OCI-LY1 (cell line): ENCODE data around the gene TCIRG1.

Experiments used
- H2AFZ ChIP-seq: fragments of 200-600 bp; sonication (generic), shearing (Covaris generic); 2 replicates; pipeline ENCODE4 v1.6.0; 2014; ENCODE audit warnings: antibody characterized with exemption, mild to moderate bottlenecking, low read length
- H3F3A ChIP-seq: fragments of 200-600 bp; sonication (generic), shearing (Covaris generic); 2 replicates; pipeline ENCODE4 v1.6.0; 2014; ENCODE audit warnings: mild to moderate bottlenecking, antibody characterized with exemption, low read length, moderate library complexity; ENCODE audit not compliant: insufficient read depth
- H3K27ac ChIP-seq: fragments of 200-600 bp; sonication (generic); 2 replicates; pipeline ENCODE4 v1.5.1; 2014; ENCODE audit warnings: low read length, mixed run types, mild to moderate bottlenecking, low read depth; ENCODE audit not compliant: poor library complexity, severe bottlenecking
- H3K27me3 ChIP-seq: fragments of 200-600 bp; sonication (generic); 2 replicates; pipeline ENCODE4 v1.6.0; 2014; ENCODE audit warnings: antibody characterized with exemption, mild to moderate bottlenecking, low read length, moderate library complexity; ENCODE audit not compliant: insufficient read depth
- H3K36me3 ChIP-seq: fragments of 200-600 bp; sonication (generic); 2 replicates; pipeline ENCODE4 v1.6.1; 2014; ENCODE audit warnings: mild to moderate bottlenecking, antibody characterized with exemption, low read length, moderate library complexity, mixed read lengths; ENCODE audit not compliant: insufficient read depth
- H3K4me1 ChIP-seq: fragments of 200-600 bp; sonication (generic); 2 replicates; pipeline ENCODE4 v1.5.1; 2014; ENCODE audit warnings: mild to moderate bottlenecking, low read length, moderate library complexity; ENCODE audit not compliant: insufficient read depth, severe bottlenecking
- H3K4me2 ChIP-seq: fragments of 200-600 bp; sonication (generic), shearing (Covaris generic); 2 replicates; pipeline ENCODE4 v1.6.1; 2014; ENCODE audit warnings: low read length
- H3K4me3 ChIP-seq: fragments of 200-600 bp; sonication (generic); 2 replicates; pipeline ENCODE4 v1.5.1; 2014; ENCODE audit warnings: low read length, low read depth, mild to moderate bottlenecking, mixed read lengths; ENCODE audit not compliant: poor library complexity, severe bottlenecking
- H3K79me2 ChIP-seq: fragments of 200-600 bp; shearing (Covaris generic); 2 replicates; pipeline ENCODE4 v1.6.1; 2016; ENCODE audit warnings: mixed run types, low read length, mixed read lengths; ENCODE audit not compliant: insufficient read depth
- H3K9ac ChIP-seq: fragments of 200-600 bp; sonication (generic), shearing (Covaris generic); 2 replicates; pipeline ENCODE4 v1.6.1; 2014; ENCODE audit warnings: mild to moderate bottlenecking, low read length, mixed read lengths
- H3K9me2 ChIP-seq: fragments of 200-600 bp; sonication (generic), shearing (Covaris generic); 2 replicates; pipeline ENCODE4 v1.6.1; 2014; ENCODE audit warnings: low read depth, mild to moderate bottlenecking, low read length, mixed read lengths
- H3K9me3 ChIP-seq: fragments of 200-600 bp; shearing (Covaris generic); 2 replicates; pipeline ENCODE4 v1.6.1; 2014; ENCODE audit warnings: low read length, mixed read lengths
- H4K20me1 ChIP-seq: fragments of 200-600 bp; sonication (generic), shearing (Covaris generic); 2 replicates; pipeline ENCODE4 v1.6.0; 2016; ENCODE audit warnings: mild to moderate bottlenecking, low read length; ENCODE audit not compliant: insufficient read depth
- EZH2 ChIP-seq: fragments of 200-600 bp; sonication (generic), shearing (Covaris generic); IDR thresholded peaks from 2 replicates; pipeline ENCODE4 v1.8.0; 2017; ENCODE audit warnings: borderline replicate concordance, mixed run types, mild to moderate bottlenecking, antibody characterized with exemption, low read length, moderate library complexity, mixed read lengths
- TF ChIP-seq, protein P1 (sequence below): fragments of 200-600 bp; sonication (generic), shearing (Covaris generic); IDR thresholded peaks from 2 replicates; pipeline ENCODE4 v1.5.1; 2017; ENCODE audit warnings: mild to moderate bottlenecking, antibody characterized with exemption, low read length, moderate library complexity, mixed read lengths

TCIRG1 gene

DNA sequence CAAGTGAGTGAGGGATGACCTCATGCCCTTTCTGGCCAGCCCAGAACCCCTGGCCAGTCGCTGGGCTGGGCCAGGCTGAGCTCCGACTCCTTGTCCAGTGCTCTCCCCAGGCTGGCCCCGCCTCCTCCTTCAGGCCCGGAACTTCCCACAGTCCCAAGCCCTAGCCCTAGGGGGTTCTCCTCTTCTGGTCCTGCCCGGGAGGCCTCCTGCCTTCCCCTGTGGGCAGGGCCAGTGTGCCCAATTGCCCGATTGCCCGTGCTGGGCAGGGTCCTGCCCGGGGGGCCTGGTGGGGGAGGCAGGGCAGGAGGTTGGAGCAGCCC is 4.2 kb downstream of the TCIRG1 start:
- H4K20me1 ChIP-seq: no peaks in the 10 kb centered on the region
- no peaks in the 10 kb centered on the region for H3F3A ChIP-seq
- no peaks in the 10 kb centered on the region for H3K9me3 ChIP-seq
- no peaks in the 10 kb centered on the region for H3K27me3 ChIP-seq
- no peak overlapping the region for H3K4me3 ChIP-seq
- H2AFZ ChIP-seq: no peak overlapping the region
- peaks cover 43% of the 10 kb centered on the region for H3K36me3 ChIP-seq
- no peak overlapping the region for H3K9ac ChIP-seq
- H3K4me2 ChIP-seq: no peak overlapping the region; the same call in 1 of the 2 replicates
- no peak overlapping the region for H3K27ac ChIP-seq
- H3K4me1 ChIP-seq: peaks cover 47% of the 10 kb centered on the region
- H3K9me2 ChIP-seq: no peaks in the 10 kb centered on the region
- H3K79me2 ChIP-seq: no peaks in the 10 kb centered on the region
- TF ChIP-seq, protein P1, sequence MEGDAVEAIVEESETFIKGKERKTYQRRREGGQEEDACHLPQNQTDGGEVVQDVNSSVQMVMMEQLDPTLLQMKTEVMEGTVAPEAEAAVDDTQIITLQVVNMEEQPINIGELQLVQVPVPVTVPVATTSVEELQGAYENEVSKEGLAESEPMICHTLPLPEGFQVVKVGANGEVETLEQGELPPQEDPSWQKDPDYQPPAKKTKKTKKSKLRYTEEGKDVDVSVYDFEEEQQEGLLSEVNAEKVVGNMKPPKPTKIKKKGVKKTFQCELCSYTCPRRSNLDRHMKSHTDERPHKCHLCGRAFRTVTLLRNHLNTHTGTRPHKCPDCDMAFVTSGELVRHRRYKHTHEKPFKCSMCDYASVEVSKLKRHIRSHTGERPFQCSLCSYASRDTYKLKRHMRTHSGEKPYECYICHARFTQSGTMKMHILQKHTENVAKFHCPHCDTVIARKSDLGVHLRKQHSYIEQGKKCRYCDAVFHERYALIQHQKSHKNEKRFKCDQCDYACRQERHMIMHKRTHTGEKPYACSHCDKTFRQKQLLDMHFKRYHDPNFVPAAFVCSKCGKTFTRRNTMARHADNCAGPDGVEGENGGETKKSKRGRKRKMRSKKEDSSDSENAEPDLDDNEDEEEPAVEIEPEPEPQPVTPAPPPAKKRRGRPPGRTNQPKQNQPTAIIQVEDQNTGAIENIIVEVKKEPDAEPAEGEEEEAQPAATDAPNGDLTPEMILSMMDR: no peak
- no peak for TF ChIP-seq EZH2

DNA sequence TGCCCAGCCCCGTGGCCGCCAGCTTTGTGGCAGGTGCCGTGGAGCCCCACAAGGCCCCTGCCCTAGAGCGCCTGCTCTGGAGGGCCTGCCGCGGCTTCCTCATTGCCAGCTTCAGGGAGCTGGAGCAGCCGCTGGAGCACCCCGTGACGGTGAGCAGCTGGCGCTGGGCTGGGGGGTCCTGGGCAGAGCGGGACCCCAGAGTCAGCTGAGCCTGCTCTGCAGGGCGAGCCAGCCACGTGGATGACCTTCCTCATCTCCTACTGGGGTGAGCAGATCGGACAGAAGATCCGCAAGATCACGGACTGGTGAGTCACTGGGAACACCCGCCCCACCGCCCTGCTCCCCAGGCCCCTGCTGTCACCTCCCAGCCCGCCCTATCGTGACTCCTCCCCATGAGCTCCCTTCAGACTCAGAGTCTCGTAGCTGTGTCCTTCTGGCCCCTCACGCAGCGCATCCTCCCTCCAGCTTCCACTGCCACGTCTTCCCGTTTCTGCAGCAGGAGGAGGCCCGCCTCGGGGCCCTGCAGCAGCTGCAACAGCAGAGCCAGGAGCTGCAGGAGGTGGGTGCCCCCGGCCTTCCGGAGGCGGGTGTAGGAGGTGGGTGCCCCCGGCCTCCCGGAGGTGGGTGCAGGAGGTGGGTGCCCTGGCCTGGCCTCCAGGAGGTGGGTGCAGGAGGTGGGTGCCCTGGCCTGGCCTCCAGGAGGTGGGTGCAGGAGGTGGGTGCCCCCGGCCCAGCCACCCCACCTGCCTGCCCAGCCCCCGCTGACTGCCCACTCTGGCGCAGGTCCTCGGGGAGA is 4.7 kb downstream of the TCIRG1 start:
- no peak overlapping the region for H2AFZ ChIP-seq
- no peaks in the 10 kb centered on the region for H3K9me3 ChIP-seq
- TF ChIP-seq EZH2: no peak
- TF ChIP-seq, protein P1: no peak
- no peaks in the 10 kb centered on the region for H4K20me1 ChIP-seq
- peaks cover 41% of the 10 kb centered on the region for H3K4me1 ChIP-seq
- H3K4me3 ChIP-seq: no peak overlapping the region
- H3K9me2 ChIP-seq: no peaks in the 10 kb centered on the region
- H3K79me2 ChIP-seq: no peaks in the 10 kb centered on the region
- peaks cover 46% of the 10 kb centered on the region for H3K36me3 ChIP-seq
- H3K27me3 ChIP-seq: no peaks in the 10 kb centered on the region
- H3F3A ChIP-seq: no peaks in the 10 kb centered on the region
- no peak overlapping the region for H3K27ac ChIP-seq
- H3K4me2 ChIP-seq: no peak overlapping the region; the same call in 1 of the 2 replicates
- no peak overlapping the region for H3K9ac ChIP-seq

DNA sequence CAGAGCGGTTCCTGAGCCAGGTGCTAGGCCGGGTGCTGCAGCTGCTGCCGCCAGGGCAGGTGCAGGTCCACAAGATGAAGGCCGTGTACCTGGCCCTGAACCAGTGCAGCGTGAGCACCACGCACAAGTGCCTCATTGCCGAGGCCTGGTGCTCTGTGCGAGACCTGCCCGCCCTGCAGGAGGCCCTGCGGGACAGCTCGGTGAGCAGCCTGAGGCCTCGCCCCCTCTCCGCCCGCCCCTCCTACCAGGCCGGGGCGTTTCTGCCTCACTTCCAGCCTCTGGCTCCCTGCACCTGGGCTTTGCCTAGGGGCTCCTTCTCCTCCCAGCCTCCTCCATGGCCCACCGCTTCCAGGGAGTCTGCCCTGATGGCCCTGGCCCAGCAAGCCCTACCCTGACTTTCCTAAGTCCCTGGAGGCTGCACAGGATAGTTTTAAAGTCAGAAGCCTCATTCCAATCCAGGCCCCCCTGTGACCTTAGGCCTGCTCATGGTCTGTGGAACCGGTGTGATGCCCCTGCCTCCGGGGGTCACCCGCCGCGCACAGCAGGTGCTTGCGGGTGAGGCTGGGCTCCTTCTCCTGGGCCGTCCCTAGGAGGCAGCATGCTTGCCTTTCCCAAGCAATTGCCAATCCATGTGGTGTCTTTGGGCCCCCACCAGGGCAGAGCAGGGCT is 5.5 kb downstream of the TCIRG1 start:
- Histone ChIP-seq H2AFZ (no peak overlapping the region), H3K9ac (no peak overlapping the region), H3K36me3 (peaks cover 53% of the 10 kb centered on the region), H3F3A (no peaks in the 10 kb centered on the region), H3K4me3 (no peak overlapping the region), H4K20me1 (no peaks in the 10 kb centered on the region), H3K27ac (no peak overlapping the region), H3K27me3 (no peaks in the 10 kb centered on the region), H3K4me1 (peaks cover 38% of the 10 kb centered on the region), H3K4me2 (no peak overlapping the region), H3K79me2 (no peaks in the 10 kb centered on the region), H3K9me2 (no peaks in the 10 kb centered on the region), H3K9me3 (no peaks in the 10 kb centered on the region)
- no peak for TF ChIP-seq EZH2
- TF ChIP-seq, protein P1: no peak
